Fibroblast of mammary gland (primary cell): ENCODE measurements around the gene CDH3.

Experiments used
- DNase-seq: peaks from one replicate; pipeline ENCODE4 v3.0.0-alpha.2; 2010; ENCODE audit warnings: low read depth
- H3K4me3 ChIP-seq: 2 replicates; pipeline ENCODE4 v1.5.1; 2011; ENCODE audit warnings: low read depth, mild to moderate bottlenecking, low read length, moderate library complexity; ENCODE audit not compliant: control insufficient read depth
- CTCF ChIP-seq: conservative IDR thresholded peaks from 2 replicates; pipeline ENCODE4 v1.5.1; 2011; ENCODE audit warnings: low read depth, low read length, inconsistent platforms; ENCODE audit not compliant: control insufficient read depth, insufficient read depth

The CDH3 gene

GRCh38 chr16:68749432-68749831, 104.3 kb downstream of the CDH3 start:
- no peak overlapping the region for H3K4me3 ChIP-seq
- no peak for TF ChIP-seq CTCF
- DNase-seq: no peak
